Endothelial cell of umbilical vein (primary cell): ENCODE data around the gene PEG3. TPM values are rescaled to one million over a fixed set of nuclear protein-coding genes. Genes with fewer than 3 reads are reported as not detected.

Experiments
- BruUV-seq: library from RNA; stranded (reverse); fragments of 400-500 nt; replicated peaks from 2 replicates; lab custom pipeline; 2021; lab: Mats Ljungman, UMichigan
- CTCF ChIA-PET: fragments of 300-600, 350-600 bp; sonication (Branson Sonifier 250); formaldehyde crosslinking; loops from one replicate; lab custom pipeline; 2021; ENCODE audit warnings: antibody characterized with exemption, inconsistent platforms; lab: Charles Lee
- POLR2A ChIA-PET: fragments of 300-600, 350-600 bp; sonication (Branson Sonifier 250); formaldehyde crosslinking; loops from one replicate; lab custom pipeline; 2021; ENCODE audit warnings: antibody characterized with exemption, inconsistent platforms; lab: Charles Lee
- DNase-seq: peaks from one replicate; pipeline ENCODE4 v3.0.0-alpha.2; 2011; ENCODE audit warnings: low read depth, low spot score
- FAIRE-seq: peaks from 2 replicates; lab custom pipeline; 2011; peaks lifted over from hg19 to GRCh38; lab: Jason Lieb, UNC
- H2AFZ ChIP-seq: 2 replicates; pipeline ENCODE4 v1.6.0; 2012; ENCODE audit warnings: low read depth, low read length, control low read depth, inconsistent platforms
- H3K27ac ChIP-seq: 2 replicates; pipeline ENCODE4 v1.5.1; 2011; ENCODE audit warnings: low read depth, mild to moderate bottlenecking, control low read depth, low read length, moderate library complexity; ENCODE audit not compliant: insufficient read depth
- H3K27me3 ChIP-seq, 2 experiments: 2 replicates each; pipeline versions ENCODE4 v1.6.0 to v1.6.1; 2011; ENCODE audit warnings: low read length in 2 of 2, mixed read lengths in 1 of 2; ENCODE audit not compliant: control insufficient read depth in 2 of 2, insufficient read depth in 2 of 2
- H3K36me3 ChIP-seq, 2 experiments: 2 replicates in 1 of 2; 3 replicates in 1 of 2; pipeline ENCODE4 v1.5.1; 2011; ENCODE audit warnings: low read length in 2 of 2, mild to moderate bottlenecking in 1 of 2, moderate library complexity in 1 of 2; ENCODE audit not compliant: control insufficient read depth in 2 of 2, insufficient read depth in 2 of 2; ENCODE audit errors: extremely low read depth in 1 of 2
- H3K4me1 ChIP-seq: 3 replicates; pipeline ENCODE4 v1.5.1; 2011; ENCODE audit warnings: mild to moderate bottlenecking, low read length; ENCODE audit not compliant: control insufficient read depth, insufficient read depth; ENCODE audit errors: extremely low read depth
- H3K4me2 ChIP-seq: 2 replicates; pipeline ENCODE4 v1.6.1; 2011; ENCODE audit warnings: low read length, control low read depth, mixed read lengths; ENCODE audit not compliant: insufficient read depth
- H3K4me3 ChIP-seq, 3 experiments: fragments of 200-600 bp in 1 of 3; sonication (generic), shearing (Covaris generic) in 1 of 3; replicated peaks in 1 of 3; 2 replicates each; pipeline ENCODE4 v1.5.1; 2011 to 2016; ENCODE audit warnings: control low read depth in 3 of 3, low read length in 3 of 3, mild to moderate bottlenecking in 2 of 3, inconsistent platforms in 1 of 3, low read depth in 1 of 3, moderate library complexity in 1 of 3; ENCODE audit not compliant: insufficient read depth in 1 of 3
- H3K79me2 ChIP-seq: 2 replicates; pipeline ENCODE4 v1.6.0; 2012; ENCODE audit warnings: low read length, inconsistent platforms; ENCODE audit not compliant: control insufficient read depth, insufficient read depth
- H3K9ac ChIP-seq: replicated peaks from 2 replicates; pipeline ENCODE3; 2011; ENCODE audit warnings: low read length, control low read depth; ENCODE audit not compliant: insufficient read depth; ENCODE audit errors: extremely low read depth
- H3K9me1 ChIP-seq: replicated peaks from 3 replicates; pipeline ENCODE4 v1.6.0; 2011; ENCODE audit warnings: mild to moderate bottlenecking, low read length; ENCODE audit not compliant: control insufficient read depth, insufficient read depth; ENCODE audit errors: extremely low read depth
- H3K9me3 ChIP-seq: replicated peaks from 2 replicates; pipeline ENCODE4 v1.5.1; 2012; ENCODE audit warnings: low read length, inconsistent platforms; ENCODE audit not compliant: control insufficient read depth, insufficient read depth
- H4K20me1 ChIP-seq: replicated peaks from 2 replicates; pipeline ENCODE3; 2011; ENCODE audit warnings: mild to moderate bottlenecking, low read length; ENCODE audit not compliant: control insufficient read depth, insufficient read depth; ENCODE audit errors: extremely low read depth
- EZH2 ChIP-seq: IDR thresholded peaks from 2 replicates; pipeline ENCODE4 v1.6.1; 2012; ENCODE audit warnings: borderline replicate concordance, low read depth, mild to moderate bottlenecking, moderate library complexity, low read length, inconsistent platforms; ENCODE audit not compliant: severe bottlenecking
- FOS ChIP-seq: IDR thresholded peaks from 2 replicates; pipeline ENCODE4 v1.6.1; 2011; ENCODE audit warnings: mild to moderate bottlenecking, low read length, moderate library complexity, borderline replicate concordance; ENCODE audit not compliant: insufficient read depth
- GATA2 ChIP-seq: IDR thresholded peaks from 2 replicates; pipeline ENCODE4 v1.7.0; 2011; ENCODE audit warnings: low read depth, mild to moderate bottlenecking, moderate library complexity, mixed read lengths, low read length; ENCODE audit not compliant: insufficient read length, insufficient read depth
- JUN ChIP-seq: IDR thresholded peaks from 2 replicates; pipeline ENCODE4 v1.6.1; 2011; ENCODE audit warnings: borderline replicate concordance, low read depth; ENCODE audit not compliant: insufficient read length, insufficient read depth
- MYC ChIP-seq: IDR thresholded peaks from one replicate; pipeline ENCODE4 v1.6.1; 2011; ENCODE audit warnings: mild to moderate bottlenecking, low read depth, low read length
- POLR2A ChIP-seq: IDR thresholded peaks from 2 replicates; pipeline ENCODE4 v1.6.1; 2012; ENCODE audit warnings: low read depth, mild to moderate bottlenecking, control low read depth, low read length
- POLR2AphosphoS5 ChIP-seq: IDR thresholded peaks from 2 replicates; pipeline ENCODE4 v1.6.1; 2012; ENCODE audit warnings: low read depth, mild to moderate bottlenecking, control low read depth, low read length, moderate library complexity; ENCODE audit not compliant: insufficient read depth
- dilution Hi-C: fragments of 300-500 bp; cut with MboI; formaldehyde crosslinking; loops from one replicate; pipeline ENCODE4 v1.15.0; 2019; ENCODE audit warnings: low sequenced_read_pairs; ENCODE audit not compliant: extremely low pct_ligation_motif_present
- intact Hi-C: fragments of 100-400 bp; cut with micrococcal nuclease; formaldehyde crosslinking; loops from one replicate; pipeline ENCODE4 v1.10.0; 2022
- polyA plus RNA-seq, 4 experiments: library from polyadenylated mRNA; depleted of rRNA in 3 of 4; stranded (reverse) in 3 of 4; unstranded in 1 of 4; fragments of >200 nt; gene quantifications; 2 replicates each; pipeline versions ENCODE4 v1.2.1 to v1.2.3, GENCODE V29; 2011 to 2012; ENCODE audit warnings: missing spikeins in 1 of 4
- total RNA-seq: library from RNA; stranded (reverse); gene quantifications from 2 replicates; pipeline ENCODE4 v1.2.3, GENCODE V29; 2021
- TF ChIP-seq, protein P1 (sequence below), 2 donors: IDR thresholded peaks; 1 replicate in 1 of 2; 2 replicates in 1 of 2; pipeline ENCODE4 v1.5.1; 2011; ENCODE audit warnings: low read length in 2 of 2, mild to moderate bottlenecking in 2 of 2, moderate library complexity in 2 of 2, control low read depth in 1 of 2, inconsistent platforms in 1 of 2, low read depth in 1 of 2; ENCODE audit not compliant: insufficient read depth in 1 of 2; ENCODE audit errors: extremely low read depth in 1 of 2
- TF ChIP-seq, protein P2 (sequence below): IDR thresholded peaks from 2 replicates; pipeline ENCODE4 v1.6.1; 2011; ENCODE audit not compliant: insufficient read depth, insufficient read length

PEG3 gene
- total and polyA plus RNA-seq, 2 donors (not counting 3 experiments of a cell fraction or from before 2014, with no cell fraction given): 0.27 TPM; not detected in 1

DNA sequence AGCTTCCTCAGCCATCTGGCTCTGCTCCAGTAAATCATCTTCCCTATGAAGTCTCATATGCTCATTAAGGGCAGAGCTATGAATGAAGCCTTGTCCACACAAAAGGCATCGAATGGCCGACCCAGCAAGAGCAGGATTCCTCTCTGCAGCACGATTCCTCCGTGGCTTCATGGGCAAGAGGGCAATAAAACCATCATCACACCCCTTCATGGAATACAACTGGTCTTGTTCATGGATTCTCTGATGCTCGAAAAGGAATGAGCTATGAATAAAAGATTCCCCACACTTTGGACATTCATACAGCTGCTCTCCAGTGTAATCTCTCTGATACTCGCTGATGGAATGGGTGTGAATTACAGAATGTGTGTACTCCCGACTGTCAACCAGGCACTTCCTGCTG lies 25.9 kb downstream of the PEG3 start:
- intact Hi-C loops: no loop called here
- no peak for FAIRE-seq
- H3K27ac ChIP-seq: no peak overlapping the region
- H3K27me3 ChIP-seq: no peaks in the 10 kb centered on the region
- TF ChIP-seq POLR2A (no peak), EZH2 (no peak), POLR2AphosphoS5 (no peak), MYC (no peak), GATA2 (no peak), JUN (no peak), FOS (no peak)
- TF ChIP-seq, protein P1, sequence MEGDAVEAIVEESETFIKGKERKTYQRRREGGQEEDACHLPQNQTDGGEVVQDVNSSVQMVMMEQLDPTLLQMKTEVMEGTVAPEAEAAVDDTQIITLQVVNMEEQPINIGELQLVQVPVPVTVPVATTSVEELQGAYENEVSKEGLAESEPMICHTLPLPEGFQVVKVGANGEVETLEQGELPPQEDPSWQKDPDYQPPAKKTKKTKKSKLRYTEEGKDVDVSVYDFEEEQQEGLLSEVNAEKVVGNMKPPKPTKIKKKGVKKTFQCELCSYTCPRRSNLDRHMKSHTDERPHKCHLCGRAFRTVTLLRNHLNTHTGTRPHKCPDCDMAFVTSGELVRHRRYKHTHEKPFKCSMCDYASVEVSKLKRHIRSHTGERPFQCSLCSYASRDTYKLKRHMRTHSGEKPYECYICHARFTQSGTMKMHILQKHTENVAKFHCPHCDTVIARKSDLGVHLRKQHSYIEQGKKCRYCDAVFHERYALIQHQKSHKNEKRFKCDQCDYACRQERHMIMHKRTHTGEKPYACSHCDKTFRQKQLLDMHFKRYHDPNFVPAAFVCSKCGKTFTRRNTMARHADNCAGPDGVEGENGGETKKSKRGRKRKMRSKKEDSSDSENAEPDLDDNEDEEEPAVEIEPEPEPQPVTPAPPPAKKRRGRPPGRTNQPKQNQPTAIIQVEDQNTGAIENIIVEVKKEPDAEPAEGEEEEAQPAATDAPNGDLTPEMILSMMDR (IDR thresholded peaks at IDR 0.05; ENCODE audit: extremely low read depth in 1 of 2, insufficient read depth in 1 of 2, low read depth in 1 of 2, low read length in 2 of 2): no peak
- TF ChIP-seq, protein P2, sequence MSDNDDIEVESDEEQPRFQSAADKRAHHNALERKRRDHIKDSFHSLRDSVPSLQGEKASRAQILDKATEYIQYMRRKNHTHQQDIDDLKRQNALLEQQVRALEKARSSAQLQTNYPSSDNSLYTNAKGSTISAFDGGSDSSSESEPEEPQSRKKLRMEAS: no peak
- dilution Hi-C loops: no loop called here
- no peaks in the 10 kb centered on the region for H4K20me1 ChIP-seq
- H3K79me2 ChIP-seq: no peaks in the 10 kb centered on the region
- BruUV-seq: no TSS peak
- POLR2A ChIA-PET: no interaction called here
- H3K36me3 ChIP-seq: no peaks in the 10 kb centered on the region
- no peak overlapping the region for H2AFZ ChIP-seq
- no peak overlapping the region for H3K9ac ChIP-seq
- DNase-seq: no peak
- H3K4me3 ChIP-seq: no peak overlapping the region
- peaks cover 11% of the 10 kb centered on the region for H3K9me3 ChIP-seq
- no peaks in the 10 kb centered on the region for H3K9me1 ChIP-seq
- H3K4me2 ChIP-seq: no peak overlapping the region
- CTCF ChIA-PET: no interaction called here
- H3K4me1 ChIP-seq: no peaks in the 10 kb centered on the region
